Ishikawa (cell line): ENCODE data around the gene NHLRC1.

Experiments
- CEBPB ChIP-seq: IDR thresholded peaks from 2 replicates; pipeline ENCODE4 v1.6.1; 2012
- EP300 ChIP-seq: IDR thresholded peaks from 2 replicates; pipeline ENCODE4 v1.6.1; 2012; ENCODE audit warnings: borderline replicate concordance
- FOXM1 ChIP-seq: IDR thresholded peaks from 2 replicates; pipeline ENCODE4 v1.6.1; 2012; ENCODE audit warnings: low read depth, borderline replicate concordance
- RAD21 ChIP-seq: IDR thresholded peaks from 2 replicates; pipeline ENCODE4 v1.6.1; 2012; ENCODE audit warnings: low read depth
- TAF1 ChIP-seq: IDR thresholded peaks from 2 replicates; pipeline ENCODE4 v1.6.1; 2012; ENCODE audit warnings: low read depth, mild to moderate bottlenecking
- TEAD4 ChIP-seq: IDR thresholded peaks from 2 replicates; pipeline ENCODE4 v1.6.1; 2012
- TF ChIP-seq, protein P1 (sequence below): IDR thresholded peaks from 2 replicates; pipeline ENCODE4 v1.6.1; 2012; ENCODE audit warnings: low read depth, mild to moderate bottlenecking
- TF ChIP-seq, protein P2 (sequence below): IDR thresholded peaks from 2 replicates; pipeline ENCODE4 v1.6.1; 2012

- TF ChIP-seq TAF1 (no peak), EP300 (no peak), FOXM1 (no peak), RAD21 (no peak), TEAD4 (no peak), CEBPB (no peak)
- TF ChIP-seq, protein P1, sequence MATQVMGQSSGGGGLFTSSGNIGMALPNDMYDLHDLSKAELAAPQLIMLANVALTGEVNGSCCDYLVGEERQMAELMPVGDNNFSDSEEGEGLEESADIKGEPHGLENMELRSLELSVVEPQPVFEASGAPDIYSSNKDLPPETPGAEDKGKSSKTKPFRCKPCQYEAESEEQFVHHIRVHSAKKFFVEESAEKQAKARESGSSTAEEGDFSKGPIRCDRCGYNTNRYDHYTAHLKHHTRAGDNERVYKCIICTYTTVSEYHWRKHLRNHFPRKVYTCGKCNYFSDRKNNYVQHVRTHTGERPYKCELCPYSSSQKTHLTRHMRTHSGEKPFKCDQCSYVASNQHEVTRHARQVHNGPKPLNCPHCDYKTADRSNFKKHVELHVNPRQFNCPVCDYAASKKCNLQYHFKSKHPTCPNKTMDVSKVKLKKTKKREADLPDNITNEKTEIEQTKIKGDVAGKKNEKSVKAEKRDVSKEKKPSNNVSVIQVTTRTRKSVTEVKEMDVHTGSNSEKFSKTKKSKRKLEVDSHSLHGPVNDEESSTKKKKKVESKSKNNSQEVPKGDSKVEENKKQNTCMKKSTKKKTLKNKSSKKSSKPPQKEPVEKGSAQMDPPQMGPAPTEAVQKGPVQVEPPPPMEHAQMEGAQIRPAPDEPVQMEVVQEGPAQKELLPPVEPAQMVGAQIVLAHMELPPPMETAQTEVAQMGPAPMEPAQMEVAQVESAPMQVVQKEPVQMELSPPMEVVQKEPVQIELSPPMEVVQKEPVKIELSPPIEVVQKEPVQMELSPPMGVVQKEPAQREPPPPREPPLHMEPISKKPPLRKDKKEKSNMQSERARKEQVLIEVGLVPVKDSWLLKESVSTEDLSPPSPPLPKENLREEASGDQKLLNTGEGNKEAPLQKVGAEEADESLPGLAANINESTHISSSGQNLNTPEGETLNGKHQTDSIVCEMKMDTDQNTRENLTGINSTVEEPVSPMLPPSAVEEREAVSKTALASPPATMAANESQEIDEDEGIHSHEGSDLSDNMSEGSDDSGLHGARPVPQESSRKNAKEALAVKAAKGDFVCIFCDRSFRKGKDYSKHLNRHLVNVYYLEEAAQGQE: no peak
- TF ChIP-seq, protein P2, sequence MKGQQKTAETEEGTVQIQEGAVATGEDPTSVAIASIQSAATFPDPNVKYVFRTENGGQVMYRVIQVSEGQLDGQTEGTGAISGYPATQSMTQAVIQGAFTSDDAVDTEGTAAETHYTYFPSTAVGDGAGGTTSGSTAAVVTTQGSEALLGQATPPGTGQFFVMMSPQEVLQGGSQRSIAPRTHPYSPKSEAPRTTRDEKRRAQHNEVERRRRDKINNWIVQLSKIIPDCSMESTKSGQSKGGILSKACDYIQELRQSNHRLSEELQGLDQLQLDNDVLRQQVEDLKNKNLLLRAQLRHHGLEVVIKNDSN: no peak
These were observed 19.5 kb upstream of the NHLRC1 start for GRCh38 chr6:18141805-18142590.
